ENCODE data around the gene MRPL42.

Gene MRPL42

DNA sequence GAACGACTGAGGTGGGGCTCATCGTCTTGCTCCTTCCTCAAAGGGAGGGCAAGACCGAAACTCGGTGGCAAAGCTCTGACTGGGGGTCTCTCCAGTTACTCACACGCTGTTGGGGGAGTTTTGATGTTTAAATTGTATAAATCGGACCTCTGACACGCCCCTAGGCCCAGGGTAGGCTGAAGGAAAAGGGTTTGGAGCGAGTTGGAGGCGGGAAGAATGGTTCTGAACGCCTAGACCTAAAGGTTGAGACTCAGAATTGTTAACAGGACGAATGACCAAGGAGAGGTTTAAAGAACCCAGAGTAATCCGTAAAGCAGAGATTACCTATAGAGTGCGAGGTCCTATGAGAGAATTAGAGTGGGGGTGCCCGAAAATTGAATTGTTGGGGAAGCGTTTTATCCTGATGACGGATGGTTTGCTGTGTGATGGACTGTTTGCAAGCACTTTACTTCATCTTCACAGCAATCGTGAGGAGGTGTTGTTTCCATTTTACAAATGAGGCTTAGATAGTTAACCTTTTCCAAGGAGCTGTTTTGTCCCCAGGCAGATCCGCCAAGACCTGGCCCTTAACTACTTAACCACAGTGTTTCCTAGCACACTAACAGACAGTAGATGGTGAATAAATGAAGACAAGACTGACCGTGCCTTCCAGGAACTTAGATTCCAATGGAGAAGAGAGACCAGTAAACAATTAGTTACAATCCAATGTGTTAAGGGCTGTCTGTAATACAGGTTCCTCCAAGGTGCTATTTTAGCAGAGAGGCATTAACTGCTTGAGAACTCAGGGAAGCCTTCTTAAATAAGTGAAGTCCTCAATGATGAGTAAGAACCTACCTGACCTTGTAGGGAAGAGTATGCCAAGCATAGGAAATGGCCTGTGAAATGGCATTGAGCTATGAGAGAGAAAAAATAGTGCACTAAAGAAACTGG is 24.6 kb upstream of the MRPL42 start:
- TF ChIP-seq, protein P1, sequence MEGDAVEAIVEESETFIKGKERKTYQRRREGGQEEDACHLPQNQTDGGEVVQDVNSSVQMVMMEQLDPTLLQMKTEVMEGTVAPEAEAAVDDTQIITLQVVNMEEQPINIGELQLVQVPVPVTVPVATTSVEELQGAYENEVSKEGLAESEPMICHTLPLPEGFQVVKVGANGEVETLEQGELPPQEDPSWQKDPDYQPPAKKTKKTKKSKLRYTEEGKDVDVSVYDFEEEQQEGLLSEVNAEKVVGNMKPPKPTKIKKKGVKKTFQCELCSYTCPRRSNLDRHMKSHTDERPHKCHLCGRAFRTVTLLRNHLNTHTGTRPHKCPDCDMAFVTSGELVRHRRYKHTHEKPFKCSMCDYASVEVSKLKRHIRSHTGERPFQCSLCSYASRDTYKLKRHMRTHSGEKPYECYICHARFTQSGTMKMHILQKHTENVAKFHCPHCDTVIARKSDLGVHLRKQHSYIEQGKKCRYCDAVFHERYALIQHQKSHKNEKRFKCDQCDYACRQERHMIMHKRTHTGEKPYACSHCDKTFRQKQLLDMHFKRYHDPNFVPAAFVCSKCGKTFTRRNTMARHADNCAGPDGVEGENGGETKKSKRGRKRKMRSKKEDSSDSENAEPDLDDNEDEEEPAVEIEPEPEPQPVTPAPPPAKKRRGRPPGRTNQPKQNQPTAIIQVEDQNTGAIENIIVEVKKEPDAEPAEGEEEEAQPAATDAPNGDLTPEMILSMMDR (IDR thresholded peaks at IDR 0.05), result no peak
- no peaks in the 10 kb centered on the region for H3K27me3 Mint-ChIP-seq (ENCODE audit: low read depth, poor library complexity)
- H3K9me3 Mint-ChIP-seq, result no peaks in the 10 kb centered on the region
- H3K27ac Mint-ChIP-seq, result peak overlapping the region; percentile 99
- H3K4me3 Mint-ChIP-seq, result peak overlapping the region; percentile 97
- H3K4me1 Mint-ChIP-seq, result peaks cover 45% of the 10 kb centered on the region
- H3K36me3 Mint-ChIP-seq (ENCODE audit: low read depth), result no peaks in the 10 kb centered on the region
- DNase-seq, result no peak

DNA sequence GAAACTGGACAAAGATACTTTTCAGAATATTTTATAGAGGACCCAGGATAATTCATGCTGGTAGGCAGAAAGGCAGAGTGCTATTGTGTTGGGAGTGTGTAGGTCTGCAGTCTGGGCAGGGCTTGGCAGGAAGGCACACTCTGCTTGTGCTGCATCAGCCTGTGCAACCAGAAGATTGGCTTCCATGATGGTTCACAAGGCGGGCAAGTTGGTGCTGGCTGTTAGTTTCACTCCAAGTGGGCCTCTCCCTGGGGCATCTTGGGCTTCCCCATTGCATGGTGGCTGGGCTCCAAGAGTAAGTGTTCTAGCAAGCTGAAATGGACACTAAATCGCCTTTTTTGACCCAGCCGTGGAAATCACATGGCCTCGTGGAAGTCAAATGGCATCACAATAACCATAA is 23.7 kb upstream of the MRPL42 start:
- no peaks in the 10 kb centered on the region for H3K36me3 Mint-ChIP-seq (ENCODE audit: low read depth)
- peak overlapping the region; percentile 97 for H3K4me3 Mint-ChIP-seq
- no peaks in the 10 kb centered on the region for H3K27me3 Mint-ChIP-seq (ENCODE audit: low read depth, poor library complexity)
- no peaks in the 10 kb centered on the region for H3K9me3 Mint-ChIP-seq
- DNase-seq, result no peak
- no peak overlapping the region for H3K27ac Mint-ChIP-seq
- TF ChIP-seq, protein P1 (IDR thresholded peaks at IDR 0.05), result no peak
- H3K4me1 Mint-ChIP-seq, result peaks cover 44% of the 10 kb centered on the region

DNA sequence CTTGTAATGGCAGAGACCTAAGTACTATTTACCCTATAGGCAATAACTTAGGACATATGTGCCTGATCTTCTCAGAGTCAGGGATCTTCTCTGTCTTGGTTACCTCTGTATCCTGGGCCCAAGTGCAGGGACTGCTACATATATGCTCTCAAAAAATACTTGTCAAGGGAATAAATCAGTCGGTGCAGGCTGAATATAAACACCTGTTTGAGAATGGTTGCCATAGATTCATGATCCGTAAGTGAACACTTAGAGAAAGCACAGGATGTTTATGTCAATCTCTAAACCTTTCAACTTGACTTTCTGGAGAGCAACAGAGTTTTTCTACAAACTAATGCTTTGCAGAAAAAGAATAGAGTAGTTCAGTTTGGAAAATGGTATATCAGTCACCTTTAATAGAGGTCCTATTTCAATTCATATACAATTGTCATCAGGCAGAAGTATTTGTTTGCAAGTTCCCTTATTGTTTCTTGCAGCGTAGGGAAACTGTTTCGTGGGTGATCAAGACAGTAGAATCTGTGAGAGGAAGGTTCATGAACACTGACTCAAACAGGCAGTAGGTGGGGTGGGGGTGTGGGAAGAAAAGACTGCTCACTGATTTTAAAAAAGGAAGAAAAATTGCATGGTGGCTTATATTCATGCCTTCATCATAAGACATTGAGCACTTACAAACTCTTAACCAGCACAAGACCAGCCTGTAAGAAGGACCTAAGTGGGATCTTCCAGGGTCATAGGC is 19.6 kb upstream of the MRPL42 start:
- TF ChIP-seq, protein P1 (IDR thresholded peaks at IDR 0.05), result no peak
- Mint-ChIP-seq H3K27ac (no peak overlapping the region), H3K36me3 (ENCODE audit: low read depth) (no peaks in the 10 kb centered on the region), H3K27me3 (ENCODE audit: low read depth, poor library complexity) (peaks cover 5% of the 10 kb centered on the region), H3K9me3 (peaks cover 4% of the 10 kb centered on the region), H3K4me1 (peaks cover 27% of the 10 kb centered on the region), H3K4me3 (no peak overlapping the region)
- DNase-seq, result no peak

DNA sequence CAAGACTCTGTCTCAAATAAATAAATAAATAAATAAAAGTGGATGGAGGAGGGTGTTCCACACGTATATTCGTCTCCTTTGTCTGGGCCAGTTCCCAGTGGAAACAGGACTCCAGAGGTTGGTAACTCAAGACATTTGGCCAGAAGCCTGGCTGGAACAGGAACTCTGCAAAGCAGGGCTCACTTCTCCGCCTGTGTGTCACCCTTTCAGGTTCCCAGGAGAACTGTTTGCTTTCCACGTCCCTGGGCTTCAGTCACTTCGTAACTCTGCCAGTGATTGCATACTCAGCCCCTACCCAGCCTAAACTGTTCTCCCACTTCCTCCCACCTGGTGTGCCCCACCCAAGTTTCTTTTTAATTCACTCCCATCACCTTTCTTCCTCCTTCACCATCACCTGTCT is 18.5 kb upstream of the MRPL42 start:
- no peaks in the 10 kb centered on the region for H3K36me3 Mint-ChIP-seq (ENCODE audit: low read depth)
- no peak overlapping the region for H3K4me3 Mint-ChIP-seq
- H3K27ac Mint-ChIP-seq, result no peak overlapping the region
- peaks cover 5% of the 10 kb centered on the region for H3K27me3 Mint-ChIP-seq (ENCODE audit: low read depth, poor library complexity)
- TF ChIP-seq, protein P1 (IDR thresholded peaks at IDR 0.05), result no peak
- peaks cover 18% of the 10 kb centered on the region for H3K4me1 Mint-ChIP-seq
- no peak for DNase-seq
- peaks cover 4% of the 10 kb centered on the region for H3K9me3 Mint-ChIP-seq

DNA sequence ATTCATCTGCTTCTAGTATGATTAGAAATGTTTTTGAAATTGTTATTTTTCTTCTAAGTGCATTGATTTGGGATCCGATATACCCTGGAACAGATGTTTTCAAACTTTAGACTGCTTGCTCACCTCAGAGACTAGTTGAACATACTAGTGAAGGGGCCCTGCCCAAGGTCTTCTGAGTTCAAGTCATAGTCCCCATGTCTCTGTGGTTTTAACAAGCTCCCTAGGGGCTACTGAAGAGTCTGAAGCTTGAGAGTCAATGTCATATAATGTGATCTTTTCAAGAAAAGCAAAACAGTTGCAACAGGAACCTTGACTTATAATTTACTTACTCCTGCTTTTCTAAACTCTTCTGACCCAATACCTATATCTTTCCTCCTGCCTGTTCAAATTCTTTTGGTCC is 18.0 kb upstream of the MRPL42 start:
- TF ChIP-seq, protein P1 (IDR thresholded peaks at IDR 0.05), result no peak
- Mint-ChIP-seq H3K27ac (peak overlapping the region; percentile 40), H3K4me3 (no peak overlapping the region), H3K9me3 (peaks cover 4% of the 10 kb centered on the region), H3K36me3 (ENCODE audit: low read depth) (no peaks in the 10 kb centered on the region), H3K4me1 (peaks cover 18% of the 10 kb centered on the region), H3K27me3 (ENCODE audit: low read depth, poor library complexity) (peaks cover 7% of the 10 kb centered on the region)
- DNase-seq, result no peak
